Measurements from ENCODE around the gene THAP9. TPM values are rescaled to one million over a fixed set of nuclear protein-coding genes. Genes with fewer than 3 reads are reported as not detected.

Gene THAP9

Small RNA genes lying within 50 kb of the gene (small RNA-seq; reads per million reads assigned to genes)
- not detected for gene RF00019 (ENCODE audit: insufficient read depth)
